K562 (cell line): ENCODE data around the gene SENP1. TPM values are rescaled to one million over a fixed set of nuclear protein-coding genes. Genes with fewer than 3 reads are reported as not detected.

Source experiments
- FOXJ3 ChIP-seq: sonication (generic); formaldehyde crosslinking; IDR thresholded peaks from 2 replicates; pipeline ENCODE4 v1.4.0; 2020; ENCODE audit warnings: mild to moderate bottlenecking, missing genetic modification reagents
- HBP1 ChIP-seq: fragments of 450-650 bp; formaldehyde crosslinking; IDR thresholded peaks from 2 replicates; pipeline ENCODE4 v1.4.0; 2022; ENCODE audit warnings: missing genetic modification characterization
- OTX1 ChIP-seq: fragments of 450-650 bp; formaldehyde crosslinking; IDR thresholded peaks from 2 replicates; pipeline ENCODE4 v1.4.0; 2022; ENCODE audit warnings: mild to moderate bottlenecking
- POLR2A ChIP-seq: fragments of 450-650 bp; conservative IDR thresholded peaks from 2 replicates; pipeline ENCODE4 v1.6.1; 2016
- RBM34 ChIP-seq: fragments of 200-400 bp; formaldehyde crosslinking; IDR thresholded peaks from 2 replicates; pipeline ENCODE4 v1.6.1; 2018; ENCODE audit warnings: low read length, borderline replicate concordance; ENCODE audit not compliant: insufficient read depth
- STAT5B ChIP-seq: fragments of 250-450 bp; sonication (Bioruptor Pico); IDR thresholded peaks from 2 replicates; pipeline ENCODE4 v1.8.0; 2021; ENCODE audit warnings: mild to moderate bottlenecking, inconsistent platforms
- TBP ChIP-seq: optimal IDR thresholded peaks from 2 replicates; pipeline ENCODE3; 2011; ENCODE audit warnings: low read depth, low read length, improper control_type of control experiment
- TCF7L2 ChIP-seq: fragments of 150-350 bp; IDR thresholded peaks from 2 replicates; pipeline ENCODE4 v1.6.1; 2016; ENCODE audit warnings: low read depth, mild to moderate bottlenecking, low read length, moderate library complexity
- TRIM24 ChIP-seq, 2 experiments: fragments of 450-650 bp; IDR thresholded peaks; 2 replicates each; pipeline ENCODE4 v1.6.1; 2016
- ZC3H11A ChIP-seq: IDR thresholded peaks from 2 replicates; pipeline ENCODE4 v1.6.1; 2012; ENCODE audit warnings: low read depth, low read length, improper control_type of control experiment
- ZNF830 ChIP-seq: fragments of 250-450 bp; sonication (Bioruptor Pico); IDR thresholded peaks from 2 replicates; pipeline ENCODE4 v1.5.0; 2021; ENCODE audit warnings: mild to moderate bottlenecking
- ZSCAN32 ChIP-seq: fragments of 450-650 bp; formaldehyde crosslinking; IDR thresholded peaks from 2 replicates; pipeline ENCODE4 v1.4.0; 2020; ENCODE audit warnings: mild to moderate bottlenecking, moderate library complexity
- polyA plus RNA-seq, 8 experiments: library from polyadenylated mRNA; depleted of rRNA in 4 of 8; stranded (reverse) in 5 of 8; unstranded in 3 of 8; fragments of >200 nt; fragmentation: Nextera tagmentation in 2 of 8; fragmentation: Illumina TruSeq in 1 of 8; extraction: Ambion mirVana in 2 of 8; extraction: Trizol in 1 of 8; gene quantifications; 2 replicates each; pipeline versions ENCODE4 v1.2.1 to v1.2.3, GENCODE V29; 2011 to 2014; ENCODE audit warnings: inconsistent platforms in 1 of 8, missing spikeins in 1 of 8
- total RNA-seq, 7 experiments: library from RNA; depleted of rRNA in 6 of 7; stranded (reverse); fragments of >200 nt in 6 of 7; fragmentation: Illumina TruSeq in 2 of 7; extraction: Trizol in 2 of 7; gene quantifications; 2 replicates each; pipeline versions ENCODE4 v1.2.1 to v1.2.3, GENCODE V29; 2011 to 2021; ENCODE audit warnings: low replicate concordance in 1 of 7
- TF ChIP-seq, protein P1 (sequence below): fragments of 250-450 bp; sonication (Bioruptor Pico); IDR thresholded peaks from 2 replicates; pipeline ENCODE4 v1.4.0; 2020
- TF ChIP-seq, protein P2 (sequence below): fragments of 250-450 bp; sonication (Bioruptor Pico); IDR thresholded peaks from 2 replicates; pipeline ENCODE4 v1.4.0; 2020; ENCODE audit warnings: mild to moderate bottlenecking, moderate library complexity
- TF ChIP-seq, protein P3 (sequence below): fragments of 250-450 bp; sonication (Bioruptor Pico); IDR thresholded peaks from 2 replicates; pipeline ENCODE4 v1.8.0; 2022; ENCODE audit warnings: inconsistent platforms, mild to moderate bottlenecking, moderate library complexity, borderline replicate concordance
- TF ChIP-seq, protein P4 (sequence below): sonication (generic); formaldehyde crosslinking; IDR thresholded peaks from 2 replicates; pipeline ENCODE4 v1.8.1; 2022; ENCODE audit warnings: missing genetic modification reagents

The SENP1 gene
- total and polyA plus RNA-seq, 9 of the 15 experiments (the other 6 are each of a cell fraction or from before 2014, with no cell fraction given), result 15.5 to 59.0 (median 36.3) TPM

DNA sequence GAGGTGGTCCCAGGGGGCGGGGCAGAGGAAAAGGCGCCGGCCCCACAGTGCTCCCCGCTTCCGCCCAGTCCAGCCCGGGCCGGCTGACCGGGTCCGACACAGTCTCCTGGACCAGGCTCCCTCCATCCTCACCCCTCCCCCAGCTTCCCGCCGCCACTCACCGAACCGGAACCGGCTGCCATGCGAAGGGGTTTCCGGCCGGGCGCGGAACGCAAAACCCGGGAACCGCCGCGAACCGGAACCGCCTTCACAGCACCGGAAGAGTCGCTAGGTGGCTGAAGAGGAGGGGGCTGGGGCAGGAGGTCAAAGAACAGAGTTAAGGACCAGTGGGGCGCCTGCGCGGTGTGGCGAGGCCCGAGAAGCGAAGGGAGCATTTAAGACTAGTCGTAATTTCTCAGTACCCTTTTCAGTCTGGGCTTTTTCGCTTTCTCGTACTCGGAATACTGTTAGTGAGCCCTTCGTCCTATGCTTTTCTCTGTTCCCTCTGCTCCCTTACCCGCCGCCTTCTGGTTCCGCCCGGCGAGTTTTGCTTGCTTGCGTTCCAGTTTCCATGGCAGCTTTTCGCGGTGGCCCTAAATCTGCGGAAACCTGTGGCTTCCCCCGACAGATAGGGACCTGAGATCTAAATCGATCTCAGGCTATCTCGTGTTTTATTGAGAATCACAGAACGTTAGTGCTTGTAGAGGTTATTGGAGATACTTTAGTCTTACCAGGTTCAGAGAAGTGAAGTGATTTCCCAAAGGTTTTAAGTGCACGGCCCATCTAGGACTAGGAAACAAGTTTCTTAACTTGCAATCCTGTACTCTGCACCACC lies at the start of gene SENP1 (continued):
- TF ChIP-seq, protein P1, sequence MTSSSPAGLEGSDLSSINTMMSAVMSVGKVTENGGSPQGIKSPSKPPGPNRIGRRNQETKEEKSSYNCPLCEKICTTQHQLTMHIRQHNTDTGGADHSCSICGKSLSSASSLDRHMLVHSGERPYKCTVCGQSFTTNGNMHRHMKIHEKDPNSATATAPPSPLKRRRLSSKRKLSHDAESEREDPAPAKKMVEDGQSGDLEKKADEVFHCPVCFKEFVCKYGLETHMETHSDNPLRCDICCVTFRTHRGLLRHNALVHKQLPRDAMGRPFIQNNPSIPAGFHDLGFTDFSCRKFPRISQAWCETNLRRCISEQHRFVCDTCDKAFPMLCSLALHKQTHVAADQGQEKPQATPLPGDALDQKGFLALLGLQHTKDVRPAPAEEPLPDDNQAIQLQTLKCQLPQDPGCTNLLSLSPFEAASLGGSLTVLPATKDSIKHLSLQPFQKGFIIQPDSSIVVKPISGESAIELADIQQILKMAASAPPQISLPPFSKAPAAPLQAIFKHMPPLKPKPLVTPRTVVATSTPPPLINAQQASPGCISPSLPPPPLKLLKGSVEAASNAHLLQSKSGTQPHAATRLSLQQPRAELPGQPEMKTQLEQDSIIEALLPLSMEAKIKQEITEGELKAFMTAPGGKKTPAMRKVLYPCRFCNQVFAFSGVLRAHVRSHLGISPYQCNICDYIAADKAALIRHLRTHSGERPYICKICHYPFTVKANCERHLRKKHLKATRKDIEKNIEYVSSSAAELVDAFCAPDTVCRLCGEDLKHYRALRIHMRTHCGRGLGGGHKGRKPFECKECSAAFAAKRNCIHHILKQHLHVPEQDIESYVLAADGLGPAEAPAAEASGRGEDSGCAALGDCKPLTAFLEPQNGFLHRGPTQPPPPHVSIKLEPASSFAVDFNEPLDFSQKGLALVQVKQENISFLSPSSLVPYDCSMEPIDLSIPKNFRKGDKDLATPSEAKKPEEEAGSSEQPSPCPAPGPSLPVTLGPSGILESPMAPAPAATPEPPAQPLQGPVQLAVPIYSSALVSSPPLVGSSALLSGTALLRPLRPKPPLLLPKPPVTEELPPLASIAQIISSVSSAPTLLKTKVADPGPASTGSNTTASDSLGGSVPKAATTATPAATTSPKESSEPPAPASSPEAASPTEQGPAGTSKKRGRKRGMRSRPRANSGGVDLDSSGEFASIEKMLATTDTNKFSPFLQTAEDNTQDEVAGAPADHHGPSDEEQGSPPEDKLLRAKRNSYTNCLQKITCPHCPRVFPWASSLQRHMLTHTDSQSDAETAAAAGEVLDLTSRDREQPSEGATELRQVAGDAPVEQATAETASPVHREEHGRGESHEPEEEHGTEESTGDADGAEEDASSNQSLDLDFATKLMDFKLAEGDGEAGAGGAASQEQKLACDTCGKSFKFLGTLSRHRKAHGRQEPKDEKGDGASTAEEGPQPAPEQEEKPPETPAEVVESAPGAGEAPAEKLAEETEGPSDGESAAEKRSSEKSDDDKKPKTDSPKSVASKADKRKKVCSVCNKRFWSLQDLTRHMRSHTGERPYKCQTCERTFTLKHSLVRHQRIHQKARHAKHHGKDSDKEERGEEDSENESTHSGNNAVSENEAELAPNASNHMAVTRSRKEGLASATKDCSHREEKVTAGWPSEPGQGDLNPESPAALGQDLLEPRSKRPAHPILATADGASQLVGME (CRISPR knock-in tag), result 0 out of 2 replicates have a peak, but pooled peaks have one; percentile 66
- no peak for TF ChIP-seq TCF7L2
- no peak for TF ChIP-seq ZNF830 (CRISPR knock-in tag)
- peak in 1 of 2 experiments; percentile 98; a peak in 2 of 4 replicates for TF ChIP-seq TRIM24 (IDR thresholded peaks at IDR 0.05)
- peak; percentile 82 for TF ChIP-seq POLR2A
- TF ChIP-seq OTX1 (CRISPR knock-in tag), result peak; percentile 86
- TF ChIP-seq ZC3H11A, result 0 out of 2 replicates have a peak, but pooled peaks have one; percentile 69
- TF ChIP-seq STAT5B (CRISPR knock-in tag), result no peak
- TF ChIP-seq, protein P2, sequence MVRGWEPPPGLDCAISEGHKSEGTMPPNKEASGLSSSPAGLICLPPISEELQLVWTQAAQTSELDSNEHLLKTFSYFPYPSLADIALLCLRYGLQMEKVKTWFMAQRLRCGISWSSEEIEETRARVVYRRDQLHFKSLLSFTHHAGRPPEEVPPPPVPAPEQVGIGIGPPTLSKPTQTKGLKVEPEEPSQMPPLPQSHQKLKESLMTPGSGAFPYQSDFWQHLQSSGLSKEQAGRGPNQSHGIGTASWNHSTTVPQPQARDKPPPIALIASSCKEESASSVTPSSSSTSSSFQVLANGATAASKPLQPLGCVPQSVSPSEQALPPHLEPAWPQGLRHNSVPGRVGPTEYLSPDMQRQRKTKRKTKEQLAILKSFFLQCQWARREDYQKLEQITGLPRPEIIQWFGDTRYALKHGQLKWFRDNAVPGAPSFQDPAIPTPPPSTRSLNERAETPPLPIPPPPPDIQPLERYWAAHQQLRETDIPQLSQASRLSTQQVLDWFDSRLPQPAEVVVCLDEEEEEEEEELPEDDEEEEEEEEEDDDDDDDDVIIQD, result no peak
- TF ChIP-seq, protein P3, sequence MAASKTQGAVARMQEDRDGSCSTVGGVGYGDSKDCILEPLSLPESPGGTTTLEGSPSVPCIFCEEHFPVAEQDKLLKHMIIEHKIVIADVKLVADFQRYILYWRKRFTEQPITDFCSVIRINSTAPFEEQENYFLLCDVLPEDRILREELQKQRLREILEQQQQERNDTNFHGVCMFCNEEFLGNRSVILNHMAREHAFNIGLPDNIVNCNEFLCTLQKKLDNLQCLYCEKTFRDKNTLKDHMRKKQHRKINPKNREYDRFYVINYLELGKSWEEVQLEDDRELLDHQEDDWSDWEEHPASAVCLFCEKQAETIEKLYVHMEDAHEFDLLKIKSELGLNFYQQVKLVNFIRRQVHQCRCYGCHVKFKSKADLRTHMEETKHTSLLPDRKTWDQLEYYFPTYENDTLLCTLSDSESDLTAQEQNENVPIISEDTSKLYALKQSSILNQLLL (CRISPR knock-in tag), result no peak
- TF ChIP-seq FOXJ3 (CRISPR knock-in tag), result peak; percentile 83
- TF ChIP-seq, protein P4, sequence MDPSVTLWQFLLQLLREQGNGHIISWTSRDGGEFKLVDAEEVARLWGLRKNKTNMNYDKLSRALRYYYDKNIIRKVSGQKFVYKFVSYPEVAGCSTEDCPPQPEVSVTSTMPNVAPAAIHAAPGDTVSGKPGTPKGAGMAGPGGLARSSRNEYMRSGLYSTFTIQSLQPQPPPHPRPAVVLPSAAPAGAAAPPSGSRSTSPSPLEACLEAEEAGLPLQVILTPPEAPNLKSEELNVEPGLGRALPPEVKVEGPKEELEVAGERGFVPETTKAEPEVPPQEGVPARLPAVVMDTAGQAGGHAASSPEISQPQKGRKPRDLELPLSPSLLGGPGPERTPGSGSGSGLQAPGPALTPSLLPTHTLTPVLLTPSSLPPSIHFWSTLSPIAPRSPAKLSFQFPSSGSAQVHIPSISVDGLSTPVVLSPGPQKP (CRISPR knock-in tag), result no peak
- TF ChIP-seq TBP, result peak; percentile 84
- TF ChIP-seq ZSCAN32, result no peak
- no peak for TF ChIP-seq HBP1
- no peak for TF ChIP-seq RBM34
